IMR-90 (cell line): Measurements from ENCODE around the gene OPCML. TPM values are rescaled to one million over a fixed set of nuclear protein-coding genes. Genes with fewer than 3 reads are reported as not detected.

Experiments used
- ATAC-seq: fragments of 200-7000 bp; cut with Tn5 transposase; 2 replicates; pipeline ENCODE4 v1.9.1; 2020; ENCODE audit warnings: low read depth, mild to moderate bottlenecking, moderate library complexity
- BruUV-seq: library from RNA; stranded (reverse); fragments of 400-500 nt; replicated peaks from 2 replicates; lab custom pipeline; 2021; lab: Mats Ljungman, UMichigan
- CTCF ChIA-PET: fragments of 300-600 bp; formaldehyde crosslinking; extraction: SDS; loops from one replicate; lab custom pipeline; 2021; ENCODE audit warnings: antibody characterized with exemption; lab: Yijun Ruan, JAX
- POLR2A ChIA-PET: fragments of 300-600 bp; sonication (Branson Sonifier 250); formaldehyde crosslinking; loops from one replicate; lab custom pipeline; 2022; ENCODE audit warnings: antibody characterized with exemption; ENCODE audit not compliant: unreplicated experiment; lab: Charles Lee
- DNase-seq: peaks from one replicate; pipeline ENCODE4 v3.0.0; 2013
- H2AFZ ChIP-seq: replicated peaks from 2 replicates; pipeline ENCODE3; 2013; ENCODE audit warnings: low read length, mild to moderate bottlenecking; ENCODE audit not compliant: poor library complexity
- H2AK5ac ChIP-seq: 2 replicates; pipeline ENCODE4 v1.6.1; 2013; ENCODE audit warnings: low read depth, low read length, inconsistent platforms
- H2AK9ac ChIP-seq: replicated peaks from 2 replicates; pipeline ENCODE3; 2013; ENCODE audit warnings: mild to moderate bottlenecking, low read depth, low read length, moderate library complexity; ENCODE audit not compliant: poor library complexity
- H2BK120ac ChIP-seq: 2 replicates; pipeline ENCODE4 v1.6.1; 2013; ENCODE audit warnings: low read depth, low read length, inconsistent platforms
- H2BK15ac ChIP-seq: 3 replicates; pipeline ENCODE4 v1.6.1; 2013; ENCODE audit warnings: low read depth, low read length, inconsistent platforms
- H2BK20ac ChIP-seq: 2 replicates; pipeline ENCODE4 v1.6.1; 2013; ENCODE audit warnings: low read depth, mild to moderate bottlenecking, inconsistent platforms, low read length, moderate library complexity
- H2BK5ac ChIP-seq: 2 replicates; pipeline ENCODE4 v1.6.1; 2013; ENCODE audit warnings: mild to moderate bottlenecking, low read depth, low read length, inconsistent platforms; ENCODE audit not compliant: poor library complexity, severe bottlenecking
- H3K14ac ChIP-seq: replicated peaks from 2 replicates; pipeline ENCODE4 v1.6.1; 2013; ENCODE audit warnings: low read depth, low read length, inconsistent platforms
- H3K18ac ChIP-seq: 2 replicates; pipeline ENCODE4 v1.6.1; 2013; ENCODE audit warnings: low read depth, low read length, control low read depth
- H3K23ac ChIP-seq: 2 replicates; pipeline ENCODE4 v1.6.1; 2013; ENCODE audit warnings: low read depth, low read length, inconsistent platforms
- H3K27ac ChIP-seq: 2 replicates; pipeline ENCODE4 v1.5.1; 2013; ENCODE audit warnings: mild to moderate bottlenecking, control low read depth, low read length; ENCODE audit not compliant: insufficient read depth
- H3K27me3 ChIP-seq: 2 replicates; pipeline ENCODE4 v1.6.1; 2013; ENCODE audit warnings: low read length; ENCODE audit not compliant: control insufficient read depth, insufficient read depth
- H3K36me3 ChIP-seq: 2 replicates; pipeline ENCODE4 v1.6.1; 2013; ENCODE audit warnings: low read length, mixed read lengths; ENCODE audit not compliant: control insufficient read depth, insufficient read depth
- H3K4ac ChIP-seq: 2 replicates; pipeline ENCODE4 v1.6.1; 2013; ENCODE audit warnings: low read depth, low read length, inconsistent platforms
- H3K4me1 ChIP-seq: 2 replicates; pipeline ENCODE4 v1.6.1; 2013; ENCODE audit warnings: low read length, mixed read lengths; ENCODE audit not compliant: control insufficient read depth, insufficient read depth
- H3K4me2 ChIP-seq: 2 replicates; pipeline ENCODE4 v1.6.1; 2013; ENCODE audit warnings: low read depth, mild to moderate bottlenecking, control low read depth, low read length, moderate library complexity
- H3K4me3 ChIP-seq: 2 replicates; pipeline ENCODE4 v1.5.1; 2013; ENCODE audit warnings: low read depth, mild to moderate bottlenecking, control low read depth, low read length, moderate library complexity; ENCODE audit not compliant: insufficient read depth
- H3K56ac ChIP-seq: 2 replicates; pipeline ENCODE4 v1.6.1; 2013; ENCODE audit warnings: low read length, inconsistent platforms; ENCODE audit not compliant: insufficient read depth; ENCODE audit errors: extremely low read depth
- H3K79me1 ChIP-seq, 2 experiments: 2 replicates each; pipeline ENCODE4 v1.6.1; 2013; ENCODE audit warnings: low read length in 2 of 2, inconsistent platforms in 1 of 2, low read depth in 1 of 2
- H3K9ac ChIP-seq: 2 replicates; pipeline ENCODE4 v1.6.1; 2013; ENCODE audit warnings: low read depth, low read length, control low read depth
- H3K9me1 ChIP-seq: 2 replicates; pipeline ENCODE4 v1.6.1; 2013; ENCODE audit warnings: low read length, inconsistent platforms; ENCODE audit not compliant: insufficient read depth
- H3K9me3 ChIP-seq: 2 replicates; pipeline ENCODE4 v1.6.1; 2013; ENCODE audit warnings: low read length; ENCODE audit not compliant: control insufficient read depth, insufficient read depth
- H4K20me1 ChIP-seq: 2 replicates; pipeline ENCODE4 v1.6.1; 2013; ENCODE audit warnings: low read length, inconsistent platforms; ENCODE audit not compliant: insufficient read depth
- H4K5ac ChIP-seq: 2 replicates; pipeline ENCODE4 v1.6.1; 2013; ENCODE audit warnings: mild to moderate bottlenecking, low read depth, low read length, control low read depth
- H4K8ac ChIP-seq, 2 experiments: 2 replicates each; pipeline ENCODE4 v1.6.1; 2013; ENCODE audit warnings: low read depth in 2 of 2, low read length in 2 of 2, control low read depth in 1 of 2, inconsistent platforms in 1 of 2
- H4K91ac ChIP-seq: 2 replicates; pipeline ENCODE4 v1.6.1; 2013; ENCODE audit warnings: low read depth, low read length, inconsistent platforms; ENCODE audit not compliant: insufficient read depth
- CEBPB ChIP-seq: IDR thresholded peaks from 2 replicates; pipeline ENCODE4 v1.6.1; 2012; ENCODE audit warnings: low read depth, low read length, improper control_type of control experiment
- FOS ChIP-seq: fragments of 150-350 bp; IDR thresholded peaks from 2 replicates; pipeline ENCODE4 v1.6.1; 2016; ENCODE audit warnings: low read depth, low read length
- RCOR1 ChIP-seq: IDR thresholded peaks from 2 replicates; pipeline ENCODE4 v1.6.1; 2012; ENCODE audit warnings: mild to moderate bottlenecking, low read length, improper control_type of control experiment; ENCODE audit not compliant: insufficient replicate concordance
- WGBS, 2 experiments: methylation state at CpG; one replicate each; pipeline versions ENCODE4 v1.1.5 to v1.1.7; 2013; ENCODE audit warnings: missing lambda C conversion rate in 2 of 2; ENCODE audit not compliant: insufficient read length in 1 of 2; ENCODE audit errors: extremely low coverage in 2 of 2; 5-methylcytosine and 5-hydroxymethylcytosine counted together
- dilution Hi-C: fragments of 300-500 bp; cut with HindIII; formaldehyde crosslinking; loops from one replicate; pipeline ENCODE4 v1.14.3; 2018; ENCODE audit warnings: low sequenced_read_pairs; ENCODE audit not compliant: unreplicated experiment
- in situ Hi-C: fragments of 300-500 bp; cut with MboI; formaldehyde crosslinking; loops from 3 replicates; pipeline ENCODE4 v1.14.3; 2019; ENCODE audit warnings: low sequenced_read_pairs, inconsistent platforms, mixed read lengths
- intact Hi-C: fragments of 100-400 bp; cut with micrococcal nuclease; formaldehyde crosslinking; loops from 2 replicates; pipeline ENCODE4 v1.10.0; 2022
- polyA plus RNA-seq, 3 experiments: library from polyadenylated mRNA; depleted of rRNA; stranded (reverse); fragments of >200 nt; gene quantifications; 2 replicates each; pipeline ENCODE4 v1.2.3, GENCODE V29; 2012; ENCODE audit warnings: low replicate concordance in 1 of 3
- total RNA-seq: library from RNA; depleted of rRNA; stranded (reverse); fragments of >200 nt; gene quantifications from 2 replicates; pipeline ENCODE4 v1.2.3, GENCODE V29; 2012

The OPCML gene
- total and polyA plus RNA-seq, 2 of the 4 experiments (the other 2 are of a cell fraction) = under 0.01 to 2.6 TPM

DNA sequence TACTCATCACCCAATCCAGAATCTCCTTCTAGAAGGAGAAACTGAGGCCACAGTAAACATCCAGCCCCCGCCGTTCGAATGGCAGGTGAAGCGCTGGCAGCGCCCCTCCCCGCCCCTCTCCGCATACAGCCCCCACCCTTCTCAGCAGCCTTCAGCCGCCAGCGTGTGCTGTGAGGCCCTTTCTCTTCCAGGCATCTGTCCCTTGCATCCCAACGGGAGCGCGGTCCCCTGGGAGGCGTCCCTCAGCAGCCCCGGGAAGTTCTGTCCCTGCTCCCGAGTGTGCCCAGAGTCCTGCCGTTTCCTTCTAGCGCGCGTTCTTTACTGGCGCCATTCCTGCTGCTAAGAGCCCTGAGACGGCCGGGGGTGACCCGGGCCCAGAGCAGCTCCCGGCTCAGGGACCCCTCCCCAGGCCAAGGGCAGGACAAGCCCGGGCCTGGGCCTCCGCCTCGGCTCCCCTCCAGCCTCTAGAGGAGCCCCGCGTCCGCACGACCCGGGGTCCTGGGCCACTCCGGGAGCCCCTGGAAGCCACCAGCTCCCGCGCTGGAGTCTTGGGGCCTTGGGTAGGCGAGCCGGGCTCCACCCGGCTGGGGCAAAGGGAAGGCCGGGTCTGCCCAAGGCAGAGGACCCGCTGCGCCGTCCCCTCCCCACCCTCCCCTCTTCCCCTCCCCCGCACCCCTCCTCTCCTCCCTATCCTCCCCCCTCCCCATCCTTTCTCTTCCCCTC is 450.4 kb downstream of the OPCML start:
- Histone ChIP-seq H3K9me1 (no peaks in the 10 kb centered on the region), H3K4me1 (no peaks in the 10 kb centered on the region), H3K18ac (no peak overlapping the region), H3K9ac (no peak overlapping the region), H2BK15ac (no peak overlapping the region), H3K27ac (no peak overlapping the region), H3K79me1 (no peaks in the 10 kb centered on the region), H4K8ac (no peak overlapping the region), H3K9me3 (no peaks in the 10 kb centered on the region), H3K36me3 (no peaks in the 10 kb centered on the region), H3K4me2 (no peak overlapping the region), H3K27me3 (peaks cover 2% of the 10 kb centered on the region; the same call in 1 of the 2 replicates), H4K91ac (no peak overlapping the region), H2BK5ac (no peak overlapping the region), H4K20me1 (no peaks in the 10 kb centered on the region), H4K5ac (no peak overlapping the region), H2AFZ (no peak overlapping the region), H2BK120ac (no peak overlapping the region), H2BK20ac (no peak overlapping the region), H2AK9ac (no peak overlapping the region), H2AK5ac (no peak overlapping the region), H3K14ac (no peak overlapping the region), H3K56ac (no peak overlapping the region), H3K4ac (no peak overlapping the region), H3K4me3 (no peak overlapping the region), H3K23ac (no peak overlapping the region)
- CTCF ChIA-PET = no interaction called here
- POLR2A ChIA-PET = no interaction called here
- TF ChIP-seq RCOR1 (no peak), CEBPB (no peak), FOS (no peak)
- in situ Hi-C loops = no loop called here
- intact Hi-C loops = no loop called here
- ATAC-seq (no peak), DNase-seq (no peak)
- dilution Hi-C loops = no loop called here
- no TSS peak for BruUV-seq
- 67% methylated on average over 3 of the region's 43 CpGs; no CpG with 5 or more reads in 1 of the 2 experiments for WGBS, 2 experiments
